Neural crest cell (in vitro differentiated cells): Measurements from ENCODE around the gene GRAMD2A. TPM values are rescaled to one million over a fixed set of nuclear protein-coding genes. Genes with fewer than 3 reads are reported as not detected.

Experiments used
- DNase-seq: peaks from one replicate; pipeline ENCODE4 v3.0.0; 2021; ENCODE audit warnings: low read depth, mixed read lengths, low spot score
- H3K27ac Mint-ChIP-seq: one replicate; pipeline ENCODE4 v1.8.0; 2021; ENCODE audit warnings: mild to moderate bottlenecking, mixed read lengths; ENCODE audit not compliant: unreplicated experiment
- H3K27me3 Mint-ChIP-seq: 2 replicates; pipeline ENCODE4 v1.8.0; 2021; ENCODE audit warnings: low read depth, mild to moderate bottlenecking, mixed read lengths
- H3K36me3 Mint-ChIP-seq: 2 replicates; pipeline ENCODE4 v1.8.0; 2021; ENCODE audit warnings: low read depth, mild to moderate bottlenecking, mixed read lengths
- H3K4me1 Mint-ChIP-seq: 2 replicates; pipeline ENCODE4 v1.8.0; 2021; ENCODE audit warnings: mixed read lengths
- H3K4me3 Mint-ChIP-seq: one replicate; pipeline ENCODE4 v1.8.0; 2021; ENCODE audit warnings: mild to moderate bottlenecking, mixed read lengths
- H3K9me3 Mint-ChIP-seq: 2 replicates; pipeline ENCODE4 v1.8.0; 2021; ENCODE audit warnings: mixed read lengths
- total RNA-seq: library from RNA; stranded (reverse); gene quantifications from 2 replicates; pipeline ENCODE4 v1.2.1, GENCODE V29; 2021
- TF ChIP-seq, protein P1 (sequence below): fragments of 200-600 bp; sonication (generic); conservative IDR thresholded peaks from 2 replicates; pipeline ENCODE4 v1.5.0; 2021; ENCODE audit warnings: antibody characterized with exemption, mild to moderate bottlenecking

GRAMD2A gene
- total RNA-seq, 1 donor from 2014 or later: 0.35 TPM

DNA sequence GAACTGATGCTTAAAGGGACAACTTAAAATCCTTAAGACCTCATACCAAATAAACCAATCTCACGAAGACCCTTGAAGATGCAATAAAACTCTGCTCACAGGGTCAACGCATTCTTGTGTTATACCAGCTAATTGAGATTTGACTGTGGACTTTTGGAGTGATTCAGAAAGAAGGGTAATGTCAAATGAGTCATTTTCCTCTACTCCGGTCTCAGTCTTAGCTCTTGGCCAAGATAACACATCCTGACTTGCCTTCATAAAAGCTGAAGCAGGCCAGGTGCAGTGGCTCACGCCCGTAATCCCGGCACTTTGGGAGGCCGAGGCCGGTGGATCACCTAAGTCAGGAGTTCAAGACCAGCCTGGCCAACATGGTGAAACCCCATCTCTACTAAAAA, 29.6 kb upstream of the GRAMD2A start:
- Mint-ChIP-seq H3K27me3 (peaks cover 3% of the 10 kb centered on the region), H3K9me3 (no peaks in the 10 kb centered on the region), H3K4me3 (peak overlapping the region; percentile 99), H3K36me3 (peaks cover 7% of the 10 kb centered on the region), H3K4me1 (peaks cover 73% of the 10 kb centered on the region), H3K27ac (no peak overlapping the region)
- TF ChIP-seq, protein P1, sequence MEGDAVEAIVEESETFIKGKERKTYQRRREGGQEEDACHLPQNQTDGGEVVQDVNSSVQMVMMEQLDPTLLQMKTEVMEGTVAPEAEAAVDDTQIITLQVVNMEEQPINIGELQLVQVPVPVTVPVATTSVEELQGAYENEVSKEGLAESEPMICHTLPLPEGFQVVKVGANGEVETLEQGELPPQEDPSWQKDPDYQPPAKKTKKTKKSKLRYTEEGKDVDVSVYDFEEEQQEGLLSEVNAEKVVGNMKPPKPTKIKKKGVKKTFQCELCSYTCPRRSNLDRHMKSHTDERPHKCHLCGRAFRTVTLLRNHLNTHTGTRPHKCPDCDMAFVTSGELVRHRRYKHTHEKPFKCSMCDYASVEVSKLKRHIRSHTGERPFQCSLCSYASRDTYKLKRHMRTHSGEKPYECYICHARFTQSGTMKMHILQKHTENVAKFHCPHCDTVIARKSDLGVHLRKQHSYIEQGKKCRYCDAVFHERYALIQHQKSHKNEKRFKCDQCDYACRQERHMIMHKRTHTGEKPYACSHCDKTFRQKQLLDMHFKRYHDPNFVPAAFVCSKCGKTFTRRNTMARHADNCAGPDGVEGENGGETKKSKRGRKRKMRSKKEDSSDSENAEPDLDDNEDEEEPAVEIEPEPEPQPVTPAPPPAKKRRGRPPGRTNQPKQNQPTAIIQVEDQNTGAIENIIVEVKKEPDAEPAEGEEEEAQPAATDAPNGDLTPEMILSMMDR: no peak
- DNase-seq: no peak

DNA sequence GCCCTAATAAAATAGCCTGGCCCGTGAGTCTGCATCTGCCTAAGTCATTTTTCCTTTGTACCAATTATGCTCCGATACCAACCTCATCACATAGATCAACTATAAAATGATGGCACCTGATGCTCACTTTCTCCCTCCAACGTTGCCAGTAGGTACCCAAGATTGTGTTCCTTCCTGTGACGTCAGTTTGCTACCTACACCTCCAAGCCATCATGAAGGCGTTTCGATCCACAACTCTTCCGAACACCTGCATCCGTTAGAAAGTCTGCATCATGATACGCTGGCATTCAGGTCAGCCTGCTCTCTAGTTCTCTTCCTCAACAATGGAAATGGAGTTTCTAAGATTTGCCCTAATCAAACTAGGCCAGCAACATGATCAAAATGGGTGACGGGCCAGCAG, 25.7 kb upstream of the GRAMD2A start:
- peaks cover 11% of the 10 kb centered on the region for H3K36me3 Mint-ChIP-seq
- H3K9me3 Mint-ChIP-seq: no peaks in the 10 kb centered on the region
- H3K4me3 Mint-ChIP-seq: no peak overlapping the region
- peak overlapping the region; percentile 19 for H3K27ac Mint-ChIP-seq
- no peaks in the 10 kb centered on the region for H3K27me3 Mint-ChIP-seq
- TF ChIP-seq, protein P1: no peak
- DNase-seq: no peak
- H3K4me1 Mint-ChIP-seq: peaks cover 73% of the 10 kb centered on the region

DNA sequence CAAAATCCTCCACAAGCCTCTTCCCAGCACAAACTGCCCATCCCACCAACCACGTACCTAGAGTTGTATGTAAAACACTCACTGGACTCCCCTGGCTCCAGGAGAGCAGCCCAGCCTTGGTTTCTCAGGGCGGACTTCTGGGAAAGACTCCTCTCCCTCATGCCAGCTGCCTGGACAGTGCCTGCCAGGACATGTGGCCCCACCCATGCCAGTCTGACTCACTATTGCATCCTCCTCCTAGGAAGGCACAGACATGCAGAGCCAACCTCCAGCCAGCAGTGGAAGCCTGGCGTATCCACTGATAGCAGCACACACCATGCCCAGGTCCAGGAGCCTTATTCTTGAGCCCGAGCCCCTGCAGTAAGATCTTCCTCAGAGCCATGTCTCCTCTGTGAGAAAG, 24.8 kb upstream of the GRAMD2A start:
- no peaks in the 10 kb centered on the region for H3K27me3 Mint-ChIP-seq
- peaks cover 66% of the 10 kb centered on the region for H3K4me1 Mint-ChIP-seq
- H3K4me3 Mint-ChIP-seq: peak overlapping the region; percentile 9
- peaks cover 11% of the 10 kb centered on the region for H3K36me3 Mint-ChIP-seq
- no peaks in the 10 kb centered on the region for H3K9me3 Mint-ChIP-seq
- no peak for DNase-seq
- TF ChIP-seq, protein P1: no peak
- no peak overlapping the region for H3K27ac Mint-ChIP-seq

DNA sequence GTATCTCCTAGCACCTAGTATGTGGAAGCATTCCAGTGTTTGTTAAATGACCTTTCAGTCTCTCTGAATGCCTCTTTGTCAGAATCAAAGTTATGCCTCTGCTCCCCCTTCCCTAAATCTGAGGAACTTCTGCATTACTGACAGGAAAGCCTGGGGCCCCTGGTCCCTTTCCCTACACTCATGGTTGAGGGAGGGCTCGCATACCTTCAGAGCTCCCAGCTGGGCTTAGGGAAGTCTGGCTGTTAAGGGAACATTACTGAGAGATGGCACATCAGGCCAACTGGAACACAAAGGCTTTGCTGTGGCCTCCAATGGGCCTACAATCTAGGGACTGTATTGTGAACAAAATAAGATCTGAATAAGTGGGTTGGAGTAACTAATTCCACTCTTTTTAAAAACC, 23.1 kb upstream of the GRAMD2A start:
- no peaks in the 10 kb centered on the region for H3K9me3 Mint-ChIP-seq
- H3K36me3 Mint-ChIP-seq: peaks cover 11% of the 10 kb centered on the region
- no peaks in the 10 kb centered on the region for H3K27me3 Mint-ChIP-seq
- TF ChIP-seq, protein P1: no peak
- no peak overlapping the region for H3K4me3 Mint-ChIP-seq
- DNase-seq: no peak
- peak overlapping the region; percentile 78 for H3K27ac Mint-ChIP-seq
- peaks cover 53% of the 10 kb centered on the region for H3K4me1 Mint-ChIP-seq

DNA sequence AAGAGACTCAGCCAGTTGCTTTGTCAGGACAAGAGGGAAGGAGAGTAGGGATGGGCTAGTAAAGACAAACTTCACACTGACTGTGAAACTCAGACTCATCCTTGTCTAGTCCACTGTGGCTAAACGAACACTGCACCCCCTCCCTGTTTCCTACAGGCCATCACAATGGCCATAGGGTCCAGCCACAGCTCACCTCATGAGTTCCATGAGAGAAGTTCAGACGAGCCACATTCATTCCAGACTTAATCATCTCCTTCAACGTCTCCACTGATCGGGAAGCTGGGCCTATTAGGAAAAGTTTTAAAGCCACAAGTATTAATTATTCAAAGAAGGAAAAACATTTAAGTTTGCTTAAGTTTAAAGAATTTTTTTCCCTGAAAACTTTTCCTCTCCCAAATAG, 19.6 kb upstream of the GRAMD2A start:
- Mint-ChIP-seq H3K4me1 (peaks cover 26% of the 10 kb centered on the region), H3K27me3 (no peaks in the 10 kb centered on the region), H3K4me3 (no peak overlapping the region), H3K27ac (no peak overlapping the region), H3K36me3 (peaks cover 13% of the 10 kb centered on the region), H3K9me3 (no peaks in the 10 kb centered on the region)
- DNase-seq: no peak
- TF ChIP-seq, protein P1: no peak

DNA sequence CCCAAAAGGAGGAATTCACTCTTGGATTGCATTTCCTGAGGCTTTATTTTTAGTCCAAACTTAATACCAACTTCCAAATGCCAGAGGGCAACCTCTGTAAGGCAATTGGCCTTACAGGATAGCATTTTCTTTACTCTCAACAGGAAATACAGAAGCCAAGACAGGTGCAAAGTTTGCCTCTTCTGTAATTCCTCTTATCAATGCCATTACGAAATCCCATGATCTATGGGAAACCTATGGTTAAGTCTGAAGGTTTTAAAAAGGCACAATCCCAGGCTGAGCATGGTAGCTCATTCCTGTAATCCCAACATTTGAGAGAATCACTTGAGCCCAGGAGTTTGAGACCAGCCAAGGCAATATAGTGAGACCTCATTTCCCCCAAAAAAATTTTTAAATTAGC, 18.5 kb upstream of the GRAMD2A start:
- Mint-ChIP-seq H3K4me1 (peaks cover 15% of the 10 kb centered on the region), H3K9me3 (no peaks in the 10 kb centered on the region), H3K27me3 (no peaks in the 10 kb centered on the region), H3K36me3 (peaks cover 15% of the 10 kb centered on the region), H3K4me3 (no peak overlapping the region), H3K27ac (no peak overlapping the region)
- TF ChIP-seq, protein P1: no peak
- DNase-seq: no peak
